GM21825 (cell line): ENCODE data around the gene PCDH15.

ENCODE experiments used
- ATAC-seq: cut with Tn5 transposase; IDR thresholded peaks from one replicate; pipeline ENCODE4 v1.9.1; 2021; ENCODE audit warnings: mild to moderate bottlenecking, moderate library complexity; ENCODE audit not compliant: unreplicated experiment

The PCDH15 gene

DNA sequence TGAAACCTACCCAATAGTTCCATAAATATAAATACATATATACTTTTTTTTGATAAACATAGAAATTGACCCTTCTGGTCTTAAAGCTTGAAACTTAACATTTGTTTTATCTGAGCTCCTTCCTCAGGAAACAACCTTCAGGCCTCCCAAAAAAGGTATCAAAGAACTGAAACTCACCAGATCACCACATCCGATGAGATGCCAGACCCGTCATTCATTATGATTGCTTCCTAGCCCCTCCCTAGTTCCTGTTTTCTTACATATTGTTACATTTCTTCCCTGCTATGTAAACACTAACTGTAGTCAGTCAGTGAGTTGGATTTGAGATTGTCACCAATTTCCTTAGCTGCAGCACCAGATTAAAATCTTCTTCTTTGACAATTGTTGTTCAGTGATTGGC, 663.6 kb downstream of the PCDH15 start:
- ATAC-seq: no peak

DNA sequence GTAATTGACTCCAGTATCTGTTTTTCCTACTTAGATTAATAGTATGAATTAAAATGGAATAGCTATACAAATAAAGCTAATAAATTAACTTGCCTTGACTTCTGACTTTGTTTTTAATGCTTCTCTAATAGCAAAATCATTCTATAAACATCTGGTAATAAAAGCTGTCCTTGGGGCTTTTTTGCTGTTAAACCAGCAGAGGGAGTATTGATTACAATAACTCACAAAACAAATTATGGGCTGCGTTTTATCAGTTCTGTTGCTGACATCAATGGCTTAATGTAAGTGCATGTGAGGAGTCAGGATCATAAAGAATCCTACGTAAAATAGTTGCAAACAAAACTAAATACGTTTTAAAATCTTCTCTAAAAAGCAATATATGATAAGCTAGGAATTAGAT, 667.8 kb downstream of the PCDH15 start:
- ATAC-seq: no peak

DNA sequence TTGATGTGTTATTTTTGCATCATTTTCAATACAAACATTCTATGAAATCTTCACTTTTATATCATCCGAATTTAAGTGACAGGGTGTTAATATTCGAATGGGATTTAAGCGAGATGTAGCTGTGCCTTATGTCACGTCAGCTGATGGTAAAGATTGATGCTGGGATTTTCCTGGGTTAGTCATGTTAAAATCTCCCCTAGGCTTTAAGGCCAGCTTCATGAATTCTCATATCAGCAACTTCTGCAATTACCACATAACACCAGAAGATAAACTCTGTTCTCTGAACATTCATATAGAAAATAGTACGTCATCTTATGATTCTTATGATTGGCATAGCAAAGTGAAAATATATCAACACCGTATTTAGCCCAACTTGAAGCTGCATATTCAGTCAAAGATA, 669.2 kb downstream of the PCDH15 start:
- ATAC-seq: no peak

DNA sequence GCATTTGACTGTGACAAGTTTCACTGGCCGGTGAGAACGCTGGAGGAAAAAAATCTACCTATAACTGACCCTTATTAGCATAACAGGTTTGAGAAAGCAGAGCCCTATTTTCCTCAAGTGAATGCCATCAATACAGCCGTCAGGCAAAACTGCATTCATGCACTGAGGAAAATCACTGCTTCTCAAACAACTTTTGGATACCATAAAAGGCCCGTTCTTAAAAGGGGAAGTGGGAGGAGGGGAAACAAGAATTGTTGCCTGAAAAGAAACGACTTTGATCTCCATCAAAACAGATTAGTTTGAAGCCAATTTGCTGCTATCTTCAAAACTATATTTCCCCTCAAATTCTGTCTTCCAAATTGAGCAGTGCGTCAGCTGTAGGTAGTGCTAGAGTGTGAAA, 670.6 kb downstream of the PCDH15 start:
- ATAC-seq: no peak

DNA sequence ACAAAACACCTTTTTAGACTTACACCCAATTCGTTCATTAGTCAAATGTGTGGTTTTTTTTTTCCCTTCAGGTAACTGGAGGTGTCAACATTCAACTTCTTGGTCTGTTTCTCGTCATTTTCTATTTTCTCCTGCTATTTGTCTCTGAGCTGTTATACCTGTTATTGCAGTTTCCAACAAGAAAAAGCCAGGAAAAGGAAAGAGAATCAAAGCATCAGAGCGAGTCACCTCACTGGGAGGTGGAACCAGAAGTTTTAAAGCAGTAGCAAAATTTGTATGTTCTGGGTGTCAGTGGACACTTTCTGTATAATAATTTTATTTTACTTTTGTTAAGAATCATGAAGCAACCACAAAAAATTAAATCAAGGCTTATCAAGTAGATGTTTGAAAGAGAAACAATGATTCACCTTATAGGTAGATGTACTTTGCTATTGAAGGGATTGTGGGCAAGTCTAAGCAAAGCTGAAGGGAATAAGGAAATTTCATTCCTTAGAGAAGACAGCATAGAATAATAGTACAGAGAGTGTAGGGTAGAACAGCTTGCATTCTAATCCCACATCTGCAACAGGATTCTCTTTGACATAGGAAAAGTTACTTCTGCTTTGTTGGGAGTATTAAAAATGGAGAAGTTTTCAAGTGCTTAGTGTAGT, 675.8 kb downstream of the PCDH15 start:
- no peak for ATAC-seq

DNA sequence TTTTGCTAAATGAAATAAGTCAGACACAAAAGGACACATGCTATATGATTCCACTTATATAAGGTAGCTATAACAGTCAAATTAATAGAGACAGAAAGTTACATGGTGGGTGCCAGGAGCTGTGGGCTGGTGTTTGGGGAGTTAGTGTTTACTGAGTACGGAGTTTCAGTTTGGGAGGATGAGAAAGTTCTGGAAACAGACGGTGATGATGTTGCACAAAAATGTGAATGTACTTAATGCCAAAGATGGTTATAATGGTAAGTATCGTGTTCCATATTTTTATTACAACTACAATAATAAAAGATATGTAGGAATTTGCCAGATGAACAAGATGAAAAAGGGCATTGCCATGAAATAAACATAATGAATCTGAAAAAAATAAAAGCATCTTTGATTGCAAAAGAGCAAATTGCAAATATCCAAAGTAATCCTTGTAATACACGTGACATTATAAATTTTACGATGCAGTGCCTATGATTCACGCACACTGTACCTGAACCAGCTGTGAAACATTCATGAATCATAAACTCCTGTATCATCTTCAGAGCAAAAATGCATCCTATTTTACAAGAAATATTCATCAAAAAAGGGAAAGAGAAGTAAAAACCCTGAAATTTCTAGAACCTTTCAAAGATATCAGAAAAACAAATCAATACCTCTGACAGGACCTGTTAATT, 676.7 kb downstream of the PCDH15 start:
- no peak for ATAC-seq

DNA sequence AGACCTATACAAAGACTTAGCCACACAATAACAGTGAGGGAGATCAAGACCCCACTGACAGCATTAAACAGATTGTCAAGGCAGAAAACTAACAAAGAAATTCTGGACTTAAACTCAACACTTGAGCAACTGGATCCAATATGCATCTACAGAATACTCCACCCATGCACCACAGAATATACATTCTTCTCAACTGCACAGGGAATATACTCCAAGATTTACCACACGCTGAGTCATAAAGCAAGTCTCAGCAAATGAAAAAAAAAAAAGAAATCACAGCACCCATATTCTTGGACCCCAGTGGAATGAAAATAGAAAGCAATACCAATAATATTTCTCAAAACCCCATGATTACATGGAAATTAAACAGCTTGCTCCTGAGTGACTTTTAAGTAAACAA, 680.2 kb downstream of the PCDH15 start:
- no peak for ATAC-seq

DNA sequence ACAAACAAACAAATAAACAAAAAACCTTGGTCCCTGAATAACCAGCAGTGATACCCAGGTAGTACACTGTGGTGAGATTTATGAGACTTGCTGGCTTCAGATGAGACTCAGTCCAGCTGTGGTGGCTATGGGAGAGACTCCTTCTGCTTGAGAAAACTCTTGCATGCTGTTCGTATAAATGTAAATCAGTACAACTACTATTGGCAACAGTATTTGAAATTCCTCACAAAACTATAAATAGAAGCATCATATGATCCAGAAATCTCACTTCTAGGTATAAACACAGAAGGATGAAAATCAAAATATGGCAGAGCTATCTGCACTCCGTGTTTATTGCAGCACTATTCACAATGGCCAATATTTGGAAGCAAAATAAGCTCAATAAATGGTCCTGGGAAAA, 692.1 kb downstream of the PCDH15 start:
- ATAC-seq: no peak

DNA sequence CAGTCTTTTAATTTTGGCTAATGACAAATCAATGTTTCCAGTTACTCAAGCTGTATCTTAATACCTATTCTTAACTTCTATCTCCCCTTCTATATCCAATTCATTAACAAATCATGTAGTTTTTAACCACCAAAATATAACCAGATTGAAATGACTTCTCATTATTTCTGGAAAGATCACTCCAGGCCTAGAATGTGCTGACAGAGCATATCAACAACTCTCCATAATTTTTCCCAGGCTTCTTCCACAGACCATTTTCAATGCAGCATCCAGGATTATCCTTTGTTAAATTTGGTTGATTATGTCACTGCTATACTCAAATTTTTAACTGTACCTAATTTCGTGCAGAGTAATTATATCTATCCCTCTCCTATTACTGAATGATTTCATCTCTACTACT, 704.1 kb downstream of the PCDH15 start:
- no peak for ATAC-seq

DNA sequence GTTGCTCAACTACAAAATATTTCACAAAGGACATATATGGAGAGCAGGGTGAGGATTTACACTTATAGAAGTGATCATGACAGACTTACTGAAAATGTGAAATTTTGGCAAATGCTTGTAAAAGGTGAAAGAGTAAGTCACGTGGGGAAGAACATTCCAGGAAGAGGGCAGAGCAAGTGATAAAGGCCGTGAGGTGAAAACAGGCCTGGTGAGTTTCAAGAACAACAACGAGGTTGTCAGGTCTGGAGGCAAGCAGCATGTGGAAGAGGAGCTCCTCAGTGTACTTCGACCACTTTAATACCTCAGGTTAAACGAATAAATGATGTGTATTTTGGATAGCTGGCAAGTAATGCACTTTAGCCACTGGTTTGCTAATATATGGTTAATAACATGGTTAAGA, 706.7 kb downstream of the PCDH15 start:
- no peak for ATAC-seq

DNA sequence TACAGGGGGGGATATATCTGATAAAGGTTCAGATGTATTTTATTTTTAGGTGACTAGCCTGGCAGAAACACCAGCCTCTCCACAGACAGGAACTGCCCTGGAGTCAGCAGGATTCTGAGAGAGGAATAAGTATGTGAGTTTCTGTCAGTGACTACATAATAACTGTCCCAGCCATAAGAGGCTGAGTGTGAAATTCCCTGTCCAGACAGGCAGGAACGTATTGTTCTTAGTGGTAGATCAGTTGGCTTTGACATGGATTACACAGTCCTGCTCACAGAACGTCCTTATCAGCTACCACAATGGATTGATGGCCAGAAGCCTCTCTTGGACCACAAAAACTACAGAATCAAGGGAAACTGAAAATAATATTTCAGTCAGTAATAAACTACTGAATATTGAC, 709.8 kb downstream of the PCDH15 start:
- ATAC-seq: no peak

DNA sequence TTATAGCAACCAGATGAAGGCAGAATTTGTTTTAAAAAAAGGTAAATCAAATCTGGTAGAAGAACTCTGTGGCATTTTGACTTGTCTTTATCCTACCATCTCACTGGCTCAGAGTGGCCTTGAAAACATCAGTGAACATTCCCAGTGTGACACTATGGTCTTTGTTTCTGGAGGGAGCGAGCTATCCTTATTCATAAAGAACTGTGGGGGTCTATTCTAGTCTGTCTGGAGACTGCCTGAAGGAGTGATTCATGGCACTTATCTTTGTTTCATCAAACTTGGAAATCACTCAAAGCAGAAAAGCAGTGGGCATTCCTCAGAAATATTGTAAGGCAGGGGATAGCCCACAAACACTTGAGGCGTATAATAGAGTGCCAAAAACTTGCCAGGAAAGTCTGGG, 719.1 kb downstream of the PCDH15 start:
- ATAC-seq: no peak

DNA sequence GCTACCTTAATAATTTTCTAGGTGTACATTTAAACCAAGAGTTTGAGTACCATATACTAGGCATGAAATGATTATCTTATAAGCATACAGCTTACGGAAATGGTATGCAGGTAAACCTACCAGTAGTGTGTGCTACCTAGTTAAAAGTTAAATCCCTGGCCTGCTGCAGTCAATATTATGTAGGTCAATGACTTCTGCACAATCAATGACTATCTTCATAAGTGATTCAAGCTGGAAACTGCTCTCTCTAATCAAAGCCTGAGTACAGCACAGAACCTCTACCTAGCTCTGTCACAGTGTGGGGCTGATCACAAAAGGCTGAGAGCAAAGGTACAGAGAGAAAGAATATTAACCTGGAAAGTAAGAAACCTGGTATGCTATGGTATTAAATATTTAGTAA, 733.7 kb downstream of the PCDH15 start:
- ATAC-seq: no peak

DNA sequence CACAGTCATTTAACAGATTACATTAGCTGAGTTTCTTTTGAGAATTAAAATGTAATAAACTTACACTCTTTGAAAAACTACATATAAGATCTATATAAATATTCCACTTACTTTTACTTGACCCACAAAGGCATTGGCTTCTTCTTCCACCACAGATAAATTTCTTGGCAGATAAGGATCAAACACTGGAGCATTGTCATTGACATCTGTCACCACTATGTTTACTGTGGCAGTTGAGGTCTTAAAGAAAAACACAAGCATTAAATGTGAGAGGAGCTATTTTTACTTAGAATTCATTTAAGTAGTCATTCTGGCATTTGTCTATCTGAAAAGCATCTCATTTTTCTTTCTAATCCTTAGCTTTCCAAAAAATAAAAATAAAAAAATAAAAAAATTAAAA, 734.4 kb downstream of the PCDH15 start:
- no peak for ATAC-seq

DNA sequence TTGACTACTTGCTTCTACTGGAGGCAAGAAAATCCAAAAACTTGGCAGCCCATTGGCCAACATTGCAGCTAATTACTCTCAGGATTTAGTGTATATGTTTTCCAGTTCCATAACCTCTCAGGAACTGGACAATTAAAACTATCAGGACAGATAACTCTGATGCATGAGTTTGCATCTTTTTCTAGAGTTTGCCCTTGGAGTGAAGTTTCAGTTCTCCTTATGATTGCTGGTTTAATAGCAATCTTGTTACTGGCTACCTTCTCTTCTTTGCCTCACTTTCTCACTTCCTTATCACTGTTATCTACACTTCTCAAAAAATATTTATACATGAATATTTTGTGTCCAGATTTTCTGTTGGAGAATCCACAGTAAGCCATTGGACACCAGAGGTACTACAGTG, 735.9 kb downstream of the PCDH15 start:
- ATAC-seq: no peak

DNA sequence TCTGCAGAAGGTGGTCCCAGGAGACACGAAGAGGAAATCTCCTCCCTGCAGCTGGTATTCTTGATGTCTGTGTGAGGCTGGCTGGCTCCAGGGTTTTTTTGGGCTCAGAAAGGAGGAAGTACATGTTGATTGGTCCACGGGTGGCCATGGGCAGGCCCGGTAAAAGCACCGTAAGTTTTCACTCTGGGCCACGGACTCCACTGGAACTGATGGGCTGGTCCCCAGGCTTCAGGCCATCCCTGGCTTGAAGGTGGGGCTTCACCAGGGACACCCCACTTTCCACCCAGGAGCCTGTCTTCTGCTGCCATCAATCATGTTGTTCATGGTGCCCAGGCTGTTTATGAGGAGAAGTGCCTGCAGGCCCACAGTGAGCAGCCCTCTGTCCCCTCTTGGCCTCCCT, 736.8 kb downstream of the PCDH15 start:
- ATAC-seq: no peak

DNA sequence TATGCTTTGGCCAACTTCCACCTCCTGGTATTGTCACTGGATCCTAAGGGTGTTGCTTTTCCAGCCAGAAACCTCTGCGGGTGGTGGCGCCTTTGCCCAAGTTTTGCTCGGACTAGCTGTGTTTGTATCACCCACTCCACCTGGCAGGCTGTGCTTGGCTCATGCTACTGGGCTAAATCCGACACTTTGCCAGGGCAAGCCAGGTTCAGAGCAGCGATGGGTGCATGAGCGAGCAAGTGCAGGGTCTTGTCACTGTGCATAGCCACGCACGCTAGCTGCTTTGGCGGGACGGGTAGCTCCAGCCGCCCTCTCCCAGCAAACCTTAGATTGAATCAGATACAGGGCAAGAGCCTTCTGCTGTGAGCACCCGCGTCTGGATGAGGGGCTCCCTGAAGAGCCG, 737.5 kb downstream of the PCDH15 start:
- no peak for ATAC-seq

DNA sequence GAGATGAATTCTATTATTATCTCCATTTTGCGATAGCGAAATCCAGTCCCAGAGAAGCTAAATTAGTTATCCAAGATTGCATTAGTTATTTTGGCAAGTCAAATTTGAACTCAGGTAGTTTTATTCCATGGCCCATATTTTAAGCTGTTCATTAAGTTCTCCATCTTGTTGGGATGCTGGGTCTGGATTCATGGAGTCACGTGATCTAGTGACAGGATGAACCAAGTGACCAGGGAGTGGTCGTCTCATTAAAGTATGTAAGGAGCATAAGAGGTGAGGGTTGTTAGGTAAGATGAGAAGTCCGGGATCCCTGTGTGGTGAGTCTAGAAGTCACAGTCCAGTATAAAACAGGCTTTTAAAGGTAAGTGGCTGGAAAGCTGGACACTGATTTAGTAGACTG, 740.5 kb downstream of the PCDH15 start:
- no peak for ATAC-seq

DNA sequence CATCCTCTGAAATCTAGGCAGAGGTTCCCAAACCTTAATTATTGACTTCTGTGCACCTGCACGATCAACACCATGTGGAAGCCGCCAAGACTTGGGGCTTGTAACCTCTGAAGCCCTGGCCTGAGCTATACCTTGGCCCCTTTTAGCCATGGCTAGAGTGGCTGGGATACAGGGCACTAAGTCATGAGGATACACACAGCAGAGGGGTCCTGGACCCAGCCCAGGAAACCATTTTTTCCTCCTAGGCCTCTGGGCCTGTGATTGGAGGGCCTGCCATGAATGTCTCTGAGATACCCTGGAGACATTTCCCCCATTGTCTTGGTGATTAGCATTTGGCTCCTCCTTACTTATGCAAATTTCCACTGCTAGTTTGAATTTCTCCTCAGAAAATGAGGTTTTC, 743.7 kb downstream of the PCDH15 start:
- no peak for ATAC-seq

DNA sequence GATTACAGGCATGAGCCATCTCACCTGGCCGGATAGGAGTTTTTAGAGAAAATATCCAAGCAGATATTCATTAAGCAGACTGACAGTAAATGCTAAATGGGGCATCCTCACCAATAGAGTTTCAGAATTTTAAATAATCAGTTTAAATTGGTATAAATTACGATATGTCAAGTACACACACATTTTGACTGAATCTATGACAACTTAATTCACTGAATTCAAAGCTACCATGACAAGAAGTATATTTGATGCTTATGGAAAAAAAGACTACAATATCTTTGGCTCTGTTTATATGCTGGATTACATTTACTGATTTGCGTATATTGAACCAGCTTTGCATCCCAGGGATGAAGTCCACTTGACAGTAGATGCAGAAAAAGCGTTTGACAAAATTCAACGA, 774.7 kb downstream of the PCDH15 start:
- no peak for ATAC-seq

DNA sequence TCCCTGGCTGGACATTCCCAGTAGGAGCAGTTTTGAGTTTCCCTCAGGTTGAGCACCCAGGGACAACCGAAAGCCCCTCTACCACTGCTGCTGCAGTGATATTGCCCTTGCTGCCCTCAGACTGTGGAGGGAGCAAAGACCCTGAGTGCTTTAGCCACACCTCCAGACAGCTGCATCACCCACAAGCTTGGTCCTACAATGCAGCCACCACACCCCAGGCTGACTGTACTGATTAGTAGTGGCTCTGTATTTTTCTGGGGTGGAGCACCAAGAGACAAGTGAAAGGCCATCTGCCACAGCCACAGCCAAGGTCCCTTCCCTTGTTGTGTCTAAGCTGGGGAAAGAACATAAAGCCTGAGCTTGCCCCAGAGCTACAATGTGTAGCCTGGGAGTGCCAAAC, 789.9 kb downstream of the PCDH15 start:
- no peak for ATAC-seq

DNA sequence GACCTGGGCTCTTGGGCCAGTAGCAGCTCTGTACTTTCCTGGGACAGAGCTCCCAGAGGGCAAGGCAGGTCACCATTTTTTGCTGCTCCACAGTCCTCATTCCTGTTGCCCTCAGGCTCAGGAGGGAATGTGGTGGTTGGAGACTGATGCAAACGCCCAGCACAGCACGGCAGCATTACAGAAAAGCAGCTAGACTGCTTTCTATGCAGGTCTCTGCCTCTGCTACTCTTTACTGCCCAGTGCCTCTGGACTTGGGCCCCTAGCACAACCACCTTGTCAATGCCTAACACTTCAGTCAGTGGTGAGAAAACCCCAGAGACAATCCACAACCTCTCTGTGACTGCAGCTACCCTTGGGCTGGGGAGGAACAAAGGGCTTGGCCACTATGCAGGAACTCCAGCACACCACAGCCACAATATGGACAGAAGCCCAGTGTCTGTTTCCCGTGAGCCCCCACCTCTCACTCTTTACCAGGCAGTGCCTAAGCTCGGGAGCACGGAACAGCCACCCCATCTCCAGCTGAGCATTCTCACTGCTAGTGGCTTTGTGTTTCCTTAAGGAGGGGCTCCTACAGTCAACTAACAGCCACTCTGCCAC, 790.6 kb downstream of the PCDH15 start:
- ATAC-seq: no peak

DNA sequence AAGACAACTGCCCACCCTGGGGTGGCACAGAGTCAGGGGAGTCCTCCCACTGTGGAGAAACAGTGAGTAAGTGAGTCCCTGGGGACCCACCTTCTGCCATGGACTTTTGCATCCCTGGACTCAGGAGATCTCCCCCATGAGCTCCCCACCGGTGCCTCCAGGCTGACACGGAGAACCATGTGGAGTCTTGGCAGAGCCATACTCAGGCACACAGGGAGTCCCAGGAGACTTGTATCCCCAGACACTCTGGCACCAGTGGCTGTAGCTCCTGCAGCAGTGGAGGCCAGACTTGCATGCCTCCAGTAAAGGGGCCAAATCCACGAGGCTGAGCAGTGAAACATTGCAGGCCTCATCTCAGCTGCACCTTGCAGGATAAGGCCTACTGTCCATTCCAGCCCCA, 791.4 kb downstream of the PCDH15 start:
- no peak for ATAC-seq
